ACC112 (cell line): ENCODE measurements around the gene PIAS1.
A peak's percentile ranks its signal among the peaks of the same experiment; 100 is the strongest.
"Not testable (repeated sequence)": the region's sequence is repeated elsewhere in the genome, so short reads cannot be mapped to it uniquely, and the experiment has no call there.

Source experiments
- H2AFZ ChIP-seq: fragments of 200-600 bp; sonication (generic); one replicate; pipeline ENCODE4 v1.6.0; 2017; ENCODE audit warnings: antibody characterized with exemption, low read length; ENCODE audit not compliant: unreplicated experiment
- H3K27ac ChIP-seq: fragments of 200-600 bp; sonication (generic); 2 replicates; pipeline ENCODE4 v1.5.1; 2014; ENCODE audit warnings: low read depth, mild to moderate bottlenecking, antibody characterized with exemption, low read length, moderate library complexity
- H3K27me3 ChIP-seq: fragments of 200-600 bp; sonication (generic); 2 replicates; pipeline ENCODE4 v1.6.1; 2014; ENCODE audit warnings: mild to moderate bottlenecking, antibody characterized with exemption, low read length, moderate library complexity, mixed read lengths; ENCODE audit not compliant: insufficient read depth
- H3K36me3 ChIP-seq: fragments of 200-600 bp; sonication (generic); 2 replicates; pipeline ENCODE4 v1.6.1; 2016; ENCODE audit warnings: mild to moderate bottlenecking, antibody characterized with exemption, low read length, moderate library complexity, mixed read lengths; ENCODE audit not compliant: insufficient read depth
- H3K4me1 ChIP-seq: fragments of 200-600 bp; sonication (generic); one replicate; pipeline ENCODE4 v1.6.1; 2016; ENCODE audit warnings: low read length, mixed read lengths; ENCODE audit not compliant: insufficient read depth, unreplicated experiment, control insufficient read depth
- H3K4me3 ChIP-seq: fragments of 200-600 bp; sonication (generic); 2 replicates; pipeline ENCODE4 v1.5.1; 2014; ENCODE audit warnings: mild to moderate bottlenecking, low read depth, low read length
- H3K79me2 ChIP-seq: fragments of 200-600 bp; sonication (generic); one replicate; pipeline ENCODE4 v1.6.0; 2016; ENCODE audit warnings: low read length; ENCODE audit not compliant: control insufficient read depth, unreplicated experiment, insufficient read depth

Gene PIAS1

DNA sequence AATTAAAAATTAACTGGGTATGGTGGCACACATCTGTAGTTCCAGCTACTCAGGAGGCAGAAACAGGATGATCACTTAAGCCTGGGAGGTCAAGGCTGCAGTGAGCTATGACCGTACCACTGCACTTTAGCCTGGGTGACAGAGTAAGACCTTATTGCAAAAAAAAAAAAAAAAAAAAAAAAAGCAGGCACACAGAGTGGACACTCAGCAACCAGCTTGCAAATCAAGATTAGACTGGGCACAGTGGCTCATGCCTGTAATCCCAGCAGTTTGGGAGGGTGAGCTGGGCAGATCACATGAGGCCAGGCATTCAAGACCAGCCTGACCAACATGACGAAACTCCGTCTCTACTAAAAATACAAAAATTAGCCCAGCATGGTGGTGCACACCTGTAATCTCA, 170.0 kb downstream of the PIAS1 start:
- Histone ChIP-seq H2AFZ (no peak overlapping the region), H3K36me3 (0 out of 2 replicates have a peak, but pooled peaks cover 2% of the 10 kb centered on the region), H3K79me2 (peaks cover 53% of the 10 kb centered on the region), H3K4me3 (no peak overlapping the region), H3K4me1 (peaks cover 12% of the 10 kb centered on the region), H3K27ac (no peak overlapping the region), H3K27me3 (no peaks in the 10 kb centered on the region)

DNA sequence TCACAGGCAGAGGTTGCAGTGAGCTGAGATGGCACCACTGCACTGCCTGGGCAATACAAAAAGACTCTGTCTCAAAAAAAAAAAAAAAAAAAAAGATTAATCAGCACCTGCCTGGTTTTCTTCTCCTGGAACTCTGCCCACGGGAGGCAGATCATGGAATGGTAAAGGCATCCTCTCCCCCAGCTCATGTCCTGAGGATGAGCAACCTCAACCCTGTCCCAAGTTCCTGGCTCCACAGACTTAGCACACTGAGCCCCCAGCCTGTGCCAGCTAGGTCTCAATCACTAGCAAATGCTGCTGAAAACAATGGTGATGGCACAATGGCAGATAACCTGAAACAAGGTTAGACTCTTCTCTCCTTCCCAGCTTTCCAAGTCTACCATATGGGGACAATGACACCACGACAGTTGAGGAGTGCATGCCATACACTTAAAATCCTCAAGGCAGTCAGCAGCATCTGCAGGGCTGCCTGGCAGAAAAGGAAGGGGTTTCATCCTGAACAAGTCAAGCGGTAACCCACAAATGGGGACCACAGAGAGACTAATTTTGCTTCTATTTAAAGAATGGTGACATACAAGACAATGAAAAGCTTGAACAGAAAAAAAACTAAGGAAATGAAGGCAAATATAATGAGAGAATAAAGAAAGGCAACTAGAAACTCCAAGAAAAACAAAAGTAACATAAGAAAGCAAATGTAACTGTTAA, 170.6 kb downstream of the PIAS1 start:
- Histone ChIP-seq H3K4me3 (no peak overlapping the region), H3K4me1 (peaks cover 12% of the 10 kb centered on the region), H3K27ac (no peak overlapping the region), H3K36me3 (no peaks in the 10 kb centered on the region), H3K79me2 (peaks cover 49% of the 10 kb centered on the region), H2AFZ (no peak overlapping the region), H3K27me3 (no peaks in the 10 kb centered on the region)

DNA sequence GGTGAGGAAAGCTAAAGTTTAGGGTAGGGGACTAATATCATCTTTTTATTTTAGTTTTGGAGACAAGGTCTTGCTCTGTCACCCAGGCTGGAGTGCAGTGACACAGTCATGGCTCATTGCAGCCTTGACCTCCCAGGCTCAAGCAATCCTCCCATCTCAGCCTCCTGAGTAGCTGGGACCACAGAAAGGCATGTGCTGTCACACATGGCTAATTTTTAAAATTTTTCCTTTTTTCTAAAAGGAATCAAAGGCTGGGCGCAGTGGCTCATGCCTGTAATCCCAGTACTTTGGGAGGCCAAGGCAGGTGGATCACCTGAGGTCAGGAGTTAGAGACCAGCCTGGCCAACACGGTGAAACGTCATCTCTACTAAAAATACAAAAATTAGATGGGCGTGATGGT, 171.3 kb downstream of the PIAS1 start:
- peaks cover 17% of the 10 kb centered on the region for H3K4me1 ChIP-seq
- H3K36me3 ChIP-seq, H3K27me3 ChIP-seq, H2AFZ ChIP-seq, H3K4me3 ChIP-seq, H3K27ac ChIP-seq: not testable (repeated sequence)
- peaks cover 43% of the 10 kb centered on the region for H3K79me2 ChIP-seq

DNA sequence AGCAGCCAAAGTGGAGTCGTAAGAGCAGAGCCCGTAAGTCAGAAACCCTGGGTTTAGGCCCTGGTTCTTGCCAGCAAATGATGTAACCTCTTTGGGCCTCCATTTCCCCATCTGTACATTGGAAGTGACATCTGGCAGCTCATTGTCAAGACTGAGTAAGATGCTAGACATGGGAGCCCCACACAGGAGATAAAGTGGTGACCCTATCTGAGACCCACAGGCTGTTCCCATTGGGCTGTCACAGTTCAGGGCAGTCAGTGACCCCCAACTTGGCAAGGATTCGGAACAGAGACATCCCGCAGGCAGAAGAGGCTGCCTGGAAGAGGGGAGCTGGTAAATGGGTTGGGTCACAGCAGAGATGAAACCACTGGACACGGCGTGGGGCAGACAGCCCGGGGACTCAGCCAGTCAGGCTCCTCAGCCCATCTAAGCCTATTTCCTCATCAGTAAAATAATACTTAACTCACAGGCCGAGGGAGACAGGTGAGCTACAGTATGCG, 173.6 kb downstream of the PIAS1 start:
- no peak overlapping the region for H2AFZ ChIP-seq
- no peaks in the 10 kb centered on the region for H3K36me3 ChIP-seq
- H3K79me2 ChIP-seq = peaks cover 42% of the 10 kb centered on the region
- no peak overlapping the region for H3K27ac ChIP-seq
- H3K27me3 ChIP-seq = no peaks in the 10 kb centered on the region
- peaks cover 17% of the 10 kb centered on the region for H3K4me1 ChIP-seq
- H3K4me3 ChIP-seq = peak overlapping the region; percentile 89

DNA sequence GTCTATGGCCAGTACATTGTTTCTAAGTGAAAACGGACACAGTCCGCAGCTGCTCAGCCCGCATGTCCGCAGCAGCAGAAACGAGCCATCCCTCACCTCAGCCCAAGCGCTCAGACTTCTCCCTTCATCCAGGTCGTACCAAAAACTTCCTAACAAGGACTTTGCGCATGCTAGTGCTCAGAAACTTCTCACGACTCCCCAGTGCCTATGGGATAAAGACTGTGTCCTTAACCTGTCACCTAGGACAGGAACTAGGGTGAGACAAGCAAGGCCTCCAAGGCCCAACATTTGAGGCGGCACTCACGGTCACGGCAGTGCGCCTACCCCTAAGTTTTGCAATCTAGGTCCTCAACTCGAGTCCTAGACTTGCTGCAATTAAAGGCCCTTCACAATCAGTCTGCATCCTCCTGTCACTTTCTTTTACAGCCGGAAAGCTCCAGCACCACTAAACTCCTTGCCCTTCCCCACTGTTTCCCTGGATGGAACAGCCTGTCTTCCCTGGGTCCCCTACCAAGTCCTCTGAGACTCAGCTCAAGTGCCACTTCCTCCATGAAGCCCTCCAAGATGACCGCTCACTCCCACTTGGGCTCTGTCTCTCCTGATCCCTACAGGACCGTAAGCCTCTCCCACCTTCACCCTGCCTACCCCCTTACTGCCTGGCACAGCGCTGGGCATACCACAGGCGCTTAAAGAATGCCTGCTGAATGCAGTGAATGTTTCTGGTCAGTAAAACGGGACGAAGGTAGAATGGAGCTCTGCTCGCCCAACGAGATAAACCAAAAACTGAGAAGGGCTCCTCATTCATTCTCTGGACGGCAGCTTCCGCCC, 174.2 kb downstream of the PIAS1 start:
- Histone ChIP-seq H3K4me3 (peak overlapping the region; percentile 89), H3K27me3 (no peaks in the 10 kb centered on the region), H2AFZ (peak overlapping the region; percentile 52), H3K36me3 (no peaks in the 10 kb centered on the region), H3K79me2 (peaks cover 39% of the 10 kb centered on the region), H3K27ac (peak overlapping the region; percentile 76; the same call in 1 of the 2 replicates), H3K4me1 (peaks cover 17% of the 10 kb centered on the region)

DNA sequence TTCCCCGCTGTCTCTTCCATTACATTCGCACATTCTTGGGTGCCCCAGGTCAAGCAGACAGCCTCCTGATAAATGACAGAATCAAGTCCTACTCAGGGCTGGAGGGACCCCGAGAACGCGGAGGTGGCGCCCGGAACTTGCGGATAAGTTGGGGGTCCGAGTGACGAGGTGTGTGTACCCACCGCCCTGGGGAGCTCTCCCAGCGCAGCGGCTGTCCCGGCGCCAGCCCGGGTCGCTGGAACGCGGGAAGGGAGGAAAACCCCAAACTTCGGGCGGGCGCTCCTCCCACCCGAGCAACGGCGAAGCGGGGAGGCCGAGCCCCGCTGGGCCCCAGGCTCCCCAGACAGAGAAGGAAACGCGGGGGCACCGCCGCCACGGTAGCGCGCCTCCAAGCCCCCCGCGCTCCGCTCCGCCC, 174.9 kb downstream of the PIAS1 start:
- Histone ChIP-seq H3K36me3 (no peaks in the 10 kb centered on the region), H3K79me2 (peaks cover 35% of the 10 kb centered on the region), H2AFZ (peak overlapping the region; percentile 52), H3K27ac (peak overlapping the region; percentile 76), H3K4me1 (peaks cover 17% of the 10 kb centered on the region), H3K4me3 (peak overlapping the region; percentile 89), H3K27me3 (no peaks in the 10 kb centered on the region)

DNA sequence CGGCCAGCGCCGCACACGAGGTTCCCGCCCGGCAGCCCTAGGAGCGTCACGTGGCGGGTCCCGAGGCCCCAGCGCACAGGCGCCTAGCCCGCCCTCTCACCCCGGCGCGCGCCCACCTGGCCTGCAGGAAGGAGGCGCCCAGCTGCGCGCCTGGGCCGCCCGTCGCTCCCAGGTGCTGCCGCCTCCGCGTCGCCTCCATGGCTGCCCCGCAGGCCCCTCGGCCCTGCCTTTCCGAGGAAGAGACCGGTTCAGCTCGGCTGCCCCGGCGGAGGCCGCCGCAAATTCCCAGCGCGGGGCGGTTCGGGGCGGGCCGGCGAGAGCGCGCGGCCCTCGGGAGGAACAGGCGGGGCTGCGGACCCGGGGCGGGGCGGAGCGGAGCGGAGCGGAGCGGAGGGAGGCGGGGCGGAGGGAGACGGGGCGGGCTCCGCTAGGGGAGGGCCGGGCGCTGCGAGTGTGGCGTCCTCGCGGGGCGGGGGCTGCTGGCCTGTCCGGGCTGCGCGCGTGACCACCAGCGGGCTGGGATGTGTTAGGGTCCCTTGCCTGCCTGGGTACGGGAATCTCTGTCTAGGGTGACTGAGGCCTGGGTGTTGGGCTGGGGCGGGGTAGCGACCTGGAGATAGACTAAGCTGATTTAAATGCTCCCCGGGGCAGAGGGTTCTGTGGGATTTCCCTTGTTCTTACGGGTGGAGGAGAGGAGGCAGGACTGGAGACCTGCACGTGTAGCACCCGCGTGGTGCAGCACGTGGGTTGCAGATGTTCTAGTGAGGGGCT, 175.5 kb downstream of the PIAS1 start, which contains the start of gene CLN6:
Gene CLN6, minus strand, starts transcription at position 343 of the 771 bp plus-strand sequence. Its CDS starts 144 bp downstream, at position 199.
- Histone ChIP-seq H2AFZ (peak within 1 kb of the TSS; percentile 98), H3K79me2 (peaks cover 30% of the 10 kb centered on the region), H3K4me3 (peak within 1 kb of the TSS; percentile 89), H3K4me1 (peaks cover 17% of the 10 kb centered on the region), H3K27ac (peak within 1 kb of the TSS; percentile 76), H3K27me3 (no peaks in the 10 kb centered on the region), H3K36me3 (no peaks in the 10 kb centered on the region)

DNA sequence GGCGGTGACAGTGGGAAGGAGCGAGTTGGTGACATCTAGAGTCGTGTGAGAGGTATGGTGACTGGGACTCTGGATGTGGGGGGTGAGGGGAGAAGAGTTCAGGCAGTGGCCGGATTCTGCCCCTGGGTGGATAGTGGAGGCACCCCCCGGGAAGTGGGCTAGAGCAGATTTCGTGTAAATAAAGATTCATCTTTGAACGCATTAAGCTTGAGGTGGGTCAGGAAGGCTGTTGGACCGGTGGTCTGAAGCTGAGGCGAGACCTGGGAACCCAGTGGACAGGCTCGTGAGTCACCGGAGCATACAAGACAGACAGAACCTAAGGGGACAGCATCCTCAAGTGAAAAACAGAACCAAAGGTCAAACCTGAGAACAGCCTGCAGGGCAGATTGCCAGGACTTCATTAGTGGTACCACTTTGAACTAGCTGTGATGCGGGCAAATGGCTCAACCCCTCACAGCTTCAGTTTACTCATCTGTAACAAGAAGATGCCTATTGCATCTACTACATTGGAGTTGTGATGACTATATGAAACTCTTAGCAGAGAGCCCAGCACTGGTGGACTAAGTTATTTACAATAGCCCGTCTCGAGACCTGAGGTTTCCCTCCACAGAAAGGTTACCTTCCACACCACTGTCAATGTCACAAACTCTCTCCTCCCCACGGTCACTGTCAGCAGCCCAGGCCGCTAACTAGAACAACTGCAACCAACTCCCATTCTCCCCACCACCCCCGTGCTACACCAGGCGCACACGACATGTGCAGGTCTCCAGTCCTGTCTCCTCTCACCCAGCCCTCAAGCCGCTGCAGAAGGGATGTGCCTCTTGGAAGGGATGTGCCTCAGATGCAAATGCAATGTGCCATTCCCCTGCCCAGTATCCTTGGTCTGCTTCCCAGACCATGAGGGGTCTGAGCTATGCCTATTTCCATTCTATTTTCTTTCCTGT, 176.3 kb downstream of the PIAS1 start:
- Histone ChIP-seq H3K27ac (peak overlapping the region; percentile 57; the same call in 1 of the 2 replicates), H3K4me3 (peak overlapping the region; percentile 89), H3K79me2 (peaks cover 24% of the 10 kb centered on the region), H3K27me3 (no peaks in the 10 kb centered on the region), H2AFZ (peak overlapping the region; percentile 98), H3K4me1 (peaks cover 17% of the 10 kb centered on the region), H3K36me3 (no peaks in the 10 kb centered on the region)

DNA sequence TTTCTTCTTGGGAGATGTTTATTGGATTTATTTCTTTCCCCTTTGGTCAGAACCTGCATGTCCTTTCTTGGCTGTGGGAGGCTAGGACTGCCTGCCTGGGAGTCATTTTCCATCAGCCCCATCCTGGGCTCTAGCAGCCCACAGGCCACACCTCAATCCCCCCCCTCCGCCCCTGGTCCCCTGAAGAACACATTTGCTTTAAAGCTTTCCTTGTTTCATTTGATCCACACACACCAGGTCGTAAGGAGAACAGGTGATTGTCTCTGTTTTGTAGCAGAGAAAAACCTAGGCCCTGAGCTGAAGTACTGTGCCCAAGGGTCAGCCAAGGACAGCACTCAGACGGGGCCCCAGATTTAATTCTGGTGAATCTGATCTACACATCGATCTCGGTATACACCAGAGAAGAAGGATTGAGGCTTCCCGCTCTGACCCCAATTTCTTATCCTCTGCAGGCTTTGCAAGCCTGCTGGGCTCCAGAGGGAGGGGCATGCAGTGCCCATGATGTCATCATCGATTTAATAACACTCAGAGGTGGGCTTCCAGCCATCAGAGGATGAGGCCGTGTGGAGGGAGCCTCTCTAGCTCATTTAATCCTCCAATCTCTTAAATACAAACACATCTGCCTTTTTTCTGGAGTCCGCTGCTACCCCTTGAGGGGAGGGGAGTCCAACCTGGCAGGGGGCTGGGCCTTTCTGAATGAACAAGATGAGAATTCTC, 177.1 kb downstream of the PIAS1 start:
- Histone ChIP-seq H2AFZ (no peak overlapping the region), H3K79me2 (peaks cover 24% of the 10 kb centered on the region), H3K36me3 (no peaks in the 10 kb centered on the region), H3K4me3 (no peak overlapping the region), H3K4me1 (peaks cover 17% of the 10 kb centered on the region), H3K27me3 (no peaks in the 10 kb centered on the region), H3K27ac (no peak overlapping the region)
